Small intestine (tissue), 7 donors: ENCODE data around the gene RNU5D-1. TPM values are rescaled to one million over a fixed set of nuclear protein-coding genes. Genes with fewer than 3 reads are reported as not detected.
"Not testable (repeated sequence)": the region's sequence is repeated elsewhere in the genome, so short reads cannot be mapped to it uniquely, and the experiment has no call there.

Source experiments
- DNase-seq, 2 donors: peaks; one replicate each; pipeline versions ENCODE4 v3.0.0 to v3.0.0-alpha.2; 2013
- FAIRE-seq: peaks from 2 replicates; lab custom pipeline; 2012; peaks lifted over from hg19 to GRCh38; lab: Jason Lieb, UNC
- H3K27ac ChIP-seq, 3 donors: one replicate each; pipeline ENCODE4 v1.5.1; 2013; ENCODE audit warnings: low read length in 2 of 3, mild to moderate bottlenecking in 2 of 3, control low read depth in 1 of 3, inconsistent platforms in 1 of 3, low read depth in 1 of 3, moderate library complexity in 1 of 3
- H3K27me3 ChIP-seq, 3 donors: one replicate each; pipeline ENCODE4 v1.6.1; 2013; ENCODE audit warnings: low read length in 3 of 3, inconsistent platforms in 1 of 3; ENCODE audit not compliant: control insufficient read depth in 3 of 3, insufficient read depth in 3 of 3
- H3K36me3 ChIP-seq, 3 donors: one replicate each; pipeline ENCODE4 v1.6.1; 2013; ENCODE audit warnings: low read length in 3 of 3, inconsistent platforms in 1 of 3, low read depth in 1 of 3, mild to moderate bottlenecking in 1 of 3, moderate library complexity in 1 of 3; ENCODE audit not compliant: control insufficient read depth in 3 of 3, insufficient read depth in 2 of 3
- H3K4me1 ChIP-seq, 3 donors: one replicate each; pipeline ENCODE4 v1.6.1; 2013; ENCODE audit warnings: low read length in 2 of 3, inconsistent platforms in 1 of 3, low read depth in 1 of 3, mild to moderate bottlenecking in 1 of 3, moderate library complexity in 1 of 3; ENCODE audit not compliant: control insufficient read depth in 3 of 3, insufficient read depth in 2 of 3
- H3K4me3 ChIP-seq, 3 donors: one replicate each; pipeline ENCODE4 v1.5.1; 2013; ENCODE audit warnings: low read length in 3 of 3, control low read depth in 1 of 3, inconsistent platforms in 1 of 3, low read depth in 1 of 3, mild to moderate bottlenecking in 1 of 3, moderate library complexity in 1 of 3
- H3K9me3 ChIP-seq, 2 donors: one replicate each; pipeline ENCODE4 v1.6.1; 2013; ENCODE audit warnings: low read depth in 1 of 2, low read length in 1 of 2; ENCODE audit not compliant: control insufficient read depth in 2 of 2, insufficient read depth in 1 of 2
- WGBS, 3 donors: extraction: QIAGEN DNeasy Blood & Tissue Kit; methylation state at CpG; one replicate each; pipeline ENCODE4 v1.1.7; 2013; 5-methylcytosine and 5-hydroxymethylcytosine counted together
- polyA plus RNA-seq, 4 donors: library from polyadenylated mRNA; stranded (reverse) in 3 of 4; unstranded in 1 of 4; fragments of 200-250 nt in 3 of 4; fragments of 120-200 nt in 1 of 4; gene quantifications; one replicate each; pipeline versions ENCODE4 v1.2.1 to v1.2.3, GENCODE V29; 2013
- donor health status: healthy with polysubstance abuse.
- donor health status: control.
- donor health status: control.
- donor health status: Bipolar disorder and iron deficiency.
- donor health status: healthy.

Gene RNU5D-1
- polyA plus RNA-seq, 4 donors, result not detected

DNA sequence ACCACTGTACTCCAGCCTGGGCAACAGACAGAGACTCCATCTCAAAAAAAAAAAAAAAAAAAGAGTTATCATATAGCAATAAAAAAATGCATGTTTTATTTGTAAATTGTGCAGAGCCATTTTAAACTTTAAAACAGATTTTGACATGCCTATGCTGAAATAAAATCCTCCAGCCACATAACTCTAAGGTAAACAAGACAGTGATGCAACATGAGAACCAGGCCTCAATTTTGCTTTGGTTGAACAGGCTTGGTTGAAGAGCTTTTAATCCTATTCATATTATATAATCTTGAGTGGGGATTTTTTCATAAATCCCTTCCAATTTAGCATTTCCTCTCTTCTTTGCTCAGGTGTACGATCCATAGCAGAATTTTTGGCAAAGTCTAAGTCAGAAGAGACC is 30.4 kb downstream of the RNU5D-1 start:
- no peak for FAIRE-seq
- Histone ChIP-seq H3K27me3 (no peaks in the 10 kb centered on the region), H3K36me3 (no peaks in the 10 kb centered on the region), H3K4me3 (no peak overlapping the region), H3K4me1 (peaks cover 0 to 2% (median 0%) of the 10 kb centered on the region in 3 donors), H3K9me3 (no peaks in the 10 kb centered on the region), H3K27ac (no peak overlapping the region)
- 33 to 71% (median 40%) methylated on average over 1 of the region's 1 CpG for WGBS, 3 donors
- DNase-seq, result no peak

DNA sequence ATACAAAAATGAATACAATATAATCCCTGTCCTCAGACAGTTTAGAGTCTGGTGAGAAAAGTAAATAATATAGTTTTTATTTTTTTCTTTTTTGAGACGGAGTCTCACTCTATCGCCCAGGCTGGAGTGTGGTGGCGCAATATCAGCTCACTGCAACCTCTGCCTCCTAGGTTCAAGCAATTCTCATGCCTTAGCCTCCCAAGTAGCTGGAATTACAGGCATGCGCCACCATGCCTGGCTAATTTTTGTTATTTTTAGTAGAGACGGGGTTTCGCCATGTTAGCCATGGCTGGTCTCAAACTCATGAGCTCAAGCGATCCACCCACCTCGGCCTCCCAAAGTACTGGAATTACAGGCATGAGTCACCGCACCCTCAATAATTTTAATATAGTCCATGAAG is 31.6 kb downstream of the RNU5D-1 start:
- WGBS, 3 donors, result 89 to 92% (median 89%) methylated on average over 9 of the region's 9 CpGs
- DNase-seq, H3K27ac ChIP-seq, H3K27me3 ChIP-seq, FAIRE-seq, H3K36me3 ChIP-seq, H3K4me1 ChIP-seq, H3K9me3 ChIP-seq, H3K4me3 ChIP-seq: not testable (repeated sequence)

- H3K4me3 ChIP-seq, result no peak overlapping the region
- H3K9me3 ChIP-seq, result no peaks in the 10 kb centered on the region
- no peak for DNase-seq
- H3K4me1 ChIP-seq, result peaks cover 0 to 2% (median 0%) of the 10 kb centered on the region in 3 donors
- no peak overlapping the region for H3K27ac ChIP-seq
- no peak for FAIRE-seq
- WGBS, 3 donors, result 90 to 99% (median 92%) methylated on average over 3 of the region's 3 CpGs
- H3K36me3 ChIP-seq, result no peaks in the 10 kb centered on the region
- H3K27me3 ChIP-seq, result no peaks in the 10 kb centered on the region
Observed at GRCh38 chr1:44698138-44698537, 32.8 kb downstream of the RNU5D-1 start.

- no peaks in the 10 kb centered on the region for H3K27me3 ChIP-seq
- no peaks in the 10 kb centered on the region for H3K36me3 ChIP-seq
- no peak overlapping the region for H3K27ac ChIP-seq
- FAIRE-seq (no peak), DNase-seq (no peak)
- H3K4me3 ChIP-seq, result no peak overlapping the region
- peaks cover 0 to 2% (median 0%) of the 10 kb centered on the region in 3 donors for H3K4me1 ChIP-seq
- H3K9me3 ChIP-seq, result no peaks in the 10 kb centered on the region
- WGBS, 3 donors, result 70 to 79% (median 76%) methylated on average over 7 of the region's 7 CpGs
Observed at GRCh38 chr1:44696789-44697345, 34.1 kb downstream of the RNU5D-1 start.

DNA sequence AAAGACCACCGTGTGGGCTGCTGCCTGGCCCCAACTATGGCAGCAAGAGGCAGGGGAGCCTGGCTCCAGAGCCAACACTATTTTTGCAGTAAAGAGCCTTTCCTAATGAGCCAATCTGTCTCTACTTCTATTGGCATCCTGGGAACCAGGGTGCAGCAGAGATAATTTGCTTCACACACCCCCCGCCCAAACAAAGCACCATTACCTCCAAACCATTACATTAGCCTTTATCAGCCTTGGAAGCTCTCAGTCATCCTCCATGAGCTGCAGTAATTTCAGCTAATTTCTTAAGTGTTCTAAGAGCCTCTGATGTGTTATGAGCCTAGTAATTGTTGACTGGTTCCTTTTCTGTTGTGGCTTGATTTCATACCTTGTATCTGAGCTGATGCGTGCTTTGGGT is 34.9 kb downstream of the RNU5D-1 start:
- FAIRE-seq (no peak), DNase-seq (no peak)
- Histone ChIP-seq H3K4me3 (no peak overlapping the region), H3K4me1 (peaks cover 0 to 2% (median 0%) of the 10 kb centered on the region in 3 donors), H3K27ac (no peak overlapping the region), H3K27me3 (no peaks in the 10 kb centered on the region), H3K9me3 (no peaks in the 10 kb centered on the region), H3K36me3 (no peaks in the 10 kb centered on the region)
- 83 to 95% (median 86%) methylated on average over 3 of the region's 3 CpGs for WGBS, 3 donors

DNA sequence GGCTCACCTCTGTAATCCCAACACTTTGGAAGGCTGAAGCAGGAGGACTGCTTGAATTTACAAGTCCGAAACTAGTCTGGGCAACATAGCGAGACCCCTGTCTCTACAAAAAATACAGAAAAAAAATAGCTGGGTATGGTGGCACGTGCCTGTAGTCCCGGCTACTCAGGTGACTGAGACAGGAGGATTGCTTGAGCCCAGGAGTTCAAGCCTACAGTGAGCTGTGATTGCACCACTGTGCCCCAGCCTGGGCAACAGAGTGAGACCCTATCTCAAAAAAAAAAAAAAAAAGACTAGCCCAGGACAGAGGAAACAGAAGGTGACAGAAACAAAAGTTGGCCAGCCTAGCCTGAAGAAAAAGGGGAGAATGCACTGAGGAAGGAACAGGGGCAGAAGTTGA is 35.3 kb downstream of the RNU5D-1 start:
- FAIRE-seq, result no peak

DNA sequence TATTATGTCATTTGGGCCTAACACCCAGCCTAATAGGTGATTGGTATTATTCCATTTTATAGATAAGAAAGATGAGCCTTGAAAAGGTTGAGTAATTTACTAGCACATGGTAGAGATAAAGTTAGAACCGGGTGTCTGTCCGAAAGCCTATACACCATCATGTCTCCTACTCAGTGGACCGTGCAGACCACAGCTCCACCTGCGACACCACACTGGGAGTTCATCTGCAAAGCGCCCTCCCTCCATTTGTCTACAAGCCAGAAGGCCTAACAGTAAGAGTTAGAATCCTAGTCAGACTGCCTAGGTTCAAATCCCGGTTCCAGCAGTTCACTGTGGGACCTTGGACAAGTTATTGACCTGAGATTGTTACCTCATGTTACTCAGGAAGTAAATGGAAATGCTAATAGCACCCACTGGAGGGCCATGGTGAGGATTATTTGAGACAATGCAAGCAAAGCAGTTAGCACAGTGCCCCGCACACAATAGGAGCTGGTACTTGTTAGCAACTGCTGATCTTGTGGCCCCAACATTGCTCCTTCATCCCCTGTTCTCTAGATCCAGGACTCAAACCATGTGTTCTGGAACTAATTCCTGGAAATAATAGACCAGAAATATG is 36.0 kb downstream of the RNU5D-1 start:
- no peaks in the 10 kb centered on the region for H3K27me3 ChIP-seq
- no peak overlapping the region for H3K27ac ChIP-seq
- no peak for DNase-seq
- H3K4me1 ChIP-seq, result no peaks in the 10 kb centered on the region
- 83 to 87% (median 86%) methylated on average over 7 of the region's 7 CpGs for WGBS, 3 donors
- no peak for FAIRE-seq
- H3K4me3 ChIP-seq, result no peak overlapping the region
- no peaks in the 10 kb centered on the region for H3K9me3 ChIP-seq
- no peaks in the 10 kb centered on the region for H3K36me3 ChIP-seq

More for the DNA sequence above, 35.3 kb downstream of the RNU5D-1 start:
- no peaks in the 10 kb centered on the region for H3K36me3 ChIP-seq
- WGBS, 3 donors, result 94 to 96% (median 95%) methylated on average over 4 of the region's 4 CpGs
- no peak overlapping the region for H3K27ac ChIP-seq
- H3K9me3 ChIP-seq, result no peaks in the 10 kb centered on the region
- no peaks in the 10 kb centered on the region for H3K4me1 ChIP-seq
- H3K4me3 ChIP-seq, result no peak overlapping the region
- H3K27me3 ChIP-seq, result no peaks in the 10 kb centered on the region
- no peak for DNase-seq

DNA sequence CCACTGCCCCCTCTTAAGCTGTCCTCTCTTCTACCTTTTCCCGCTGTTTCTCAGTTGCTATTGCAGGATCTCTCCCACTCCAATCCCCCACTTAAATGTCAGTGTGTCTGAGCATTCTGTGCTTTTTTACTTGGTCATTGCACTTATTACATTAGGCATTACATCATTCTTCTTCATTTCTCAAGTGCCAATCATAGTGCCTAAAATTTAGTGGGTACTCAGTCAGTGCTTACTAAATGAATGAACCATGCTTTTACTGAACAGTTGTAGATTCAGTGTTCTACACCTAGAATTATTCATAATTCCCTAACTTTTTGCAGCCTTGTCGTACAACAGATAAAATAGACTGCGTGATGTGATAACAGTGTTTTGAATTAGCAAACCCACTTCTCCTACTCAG is 37.1 kb downstream of the RNU5D-1 start:
- Histone ChIP-seq H3K4me3 (no peak overlapping the region), H3K36me3 (no peaks in the 10 kb centered on the region), H3K4me1 (no peaks in the 10 kb centered on the region), H3K9me3 (no peaks in the 10 kb centered on the region), H3K27ac (no peak overlapping the region), H3K27me3 (no peaks in the 10 kb centered on the region)
- FAIRE-seq, result no peak
- DNase-seq, result no peak
- WGBS, 3 donors, result 91 to 96% (median 91%) methylated on average over 3 of the region's 3 CpGs

- H3K27me3 ChIP-seq, result no peaks in the 10 kb centered on the region
- no peaks in the 10 kb centered on the region for H3K9me3 ChIP-seq
- FAIRE-seq (no peak), DNase-seq (no peak)
- WGBS, 3 donors, result 82 to 97% (median 83%) methylated on average over 2 of the region's 2 CpGs
- H3K4me1 ChIP-seq, result no peaks in the 10 kb centered on the region
- H3K27ac ChIP-seq, result no peak overlapping the region
- no peak overlapping the region for H3K4me3 ChIP-seq
- no peaks in the 10 kb centered on the region for H3K36me3 ChIP-seq
Observed at GRCh38 chr1:44693159-44693558, 37.8 kb downstream of the RNU5D-1 start.
